K562 (cell line): Measurements from ENCODE around the gene ABHD17B. TPM values are rescaled to one million over a fixed set of nuclear protein-coding genes. Genes with fewer than 3 reads are reported as not detected.

Source experiments
- ATAC-seq: fragments of 200-7000 bp; cut with Tn5 transposase; 3 replicates; pipeline ENCODE4 v1.9.1; 2020; ENCODE audit warnings: moderate library complexity
- BruUV-seq: library from RNA; stranded (reverse); fragments of 400-500 nt; replicated peaks from 2 replicates; lab custom pipeline; 2021; lab: Mats Ljungman, UMichigan
- CTCF ChIA-PET: fragments of 300-600 bp; formaldehyde crosslinking; extraction: SDS; loops from one replicate; lab custom pipeline; 2021; ENCODE audit warnings: low intra/inter-chr PET ratio; lab: Yijun Ruan, JAX
- POLR2A ChIA-PET: fragments of 300-600, 350-650 bp; sonication (Branson Sonifier 250); formaldehyde crosslinking; extraction: SDS; loops from one replicate; lab custom pipeline; 2021; ENCODE audit warnings: antibody characterized with exemption, inconsistent platforms; lab: Yijun Ruan, JAX
- DNase-seq, 4 experiments: peaks; one replicate each; pipeline versions ENCODE4 v3.0.0 to v3.0.0-alpha.2; 2011 to 2018; ENCODE audit warnings: low spot score in 3 of 4, mixed read lengths in 3 of 4; ENCODE audit errors: extremely low read depth in 1 of 4
- FAIRE-seq: peaks from 2 replicates; lab custom pipeline; 2011; peaks lifted over from hg19 to GRCh38; lab: Jason Lieb, UNC
- H2AFZ ChIP-seq: 2 replicates; pipeline ENCODE4 v1.6.0; 2011; ENCODE audit warnings: low read depth, low read length, control low read depth, inconsistent platforms
- H3K27ac ChIP-seq: fragments of 200-600 bp; 3 replicates; pipeline ENCODE4 v1.8.0; 2011; ENCODE audit warnings: low read depth, mild to moderate bottlenecking, control low read depth, inconsistent platforms, low read length, moderate library complexity, mixed read lengths; ENCODE audit errors: extremely low read depth
- H3K27me3 ChIP-seq, 2 experiments: fragments of 300-600 bp in 1 of 2; 2 replicates in 1 of 2; 3 replicates in 1 of 2; pipeline versions ENCODE4 v1.6.0 to v1.8.0; 2011; ENCODE audit warnings: inconsistent platforms in 2 of 2, low read length in 2 of 2, mild to moderate bottlenecking in 1 of 2, mixed read lengths in 1 of 2, moderate library complexity in 1 of 2; ENCODE audit not compliant: control insufficient read depth in 2 of 2, insufficient read depth in 2 of 2
- H3K36me3 ChIP-seq: fragments of 300-600 bp; 3 replicates; pipeline ENCODE4 v1.8.0; 2011; ENCODE audit warnings: mild to moderate bottlenecking, low read length, inconsistent platforms; ENCODE audit not compliant: control insufficient read depth, insufficient read depth
- H3K4me1 ChIP-seq, 2 experiments: fragments of 200-600 bp in 1 of 2; replicated peaks in 1 of 2; 2 replicates in 1 of 2; 3 replicates in 1 of 2; pipeline versions ENCODE4 v1.5.1 to v1.8.0; 2011; ENCODE audit warnings: inconsistent platforms in 2 of 2, low read length in 2 of 2, mild to moderate bottlenecking in 1 of 2, mixed read lengths in 1 of 2, moderate library complexity in 1 of 2; ENCODE audit not compliant: control insufficient read depth in 2 of 2, insufficient read depth in 2 of 2
- H3K4me2 ChIP-seq: 2 replicates; pipeline ENCODE4 v1.6.1; 2011; ENCODE audit warnings: low read length, control low read depth, inconsistent platforms, mixed read lengths; ENCODE audit not compliant: insufficient read depth
- H3K4me3 ChIP-seq: fragments of 200-600 bp; sonication (generic), shearing (Covaris generic); 2 replicates; pipeline ENCODE4 v1.5.1; 2016; ENCODE audit warnings: control low read depth, inconsistent platforms
- H3K79me2 ChIP-seq: fragments of 200-600 bp; 3 replicates; pipeline ENCODE4 v1.8.0; 2011; ENCODE audit warnings: low read length, inconsistent platforms; ENCODE audit not compliant: control insufficient read depth, insufficient read depth
- H3K9ac ChIP-seq, 2 experiments: 2 replicates each; pipeline versions ENCODE4 v1.6.0 to v1.6.1; 2011; ENCODE audit warnings: low read depth in 2 of 2, low read length in 2 of 2, control low read depth in 1 of 2, inconsistent platforms in 1 of 2, mild to moderate bottlenecking in 1 of 2, mixed read lengths in 1 of 2; ENCODE audit not compliant: insufficient read depth in 1 of 2
- H3K9me1 ChIP-seq: one replicate; pipeline ENCODE4 v1.6.0; 2011; ENCODE audit warnings: inconsistent platforms, mild to moderate bottlenecking, low read length, moderate library complexity; ENCODE audit not compliant: control insufficient read depth, insufficient read depth
- H3K9me3 ChIP-seq: replicated peaks from 2 replicates; pipeline ENCODE4 v1.5.1; 2011; ENCODE audit warnings: low read depth, low read length, inconsistent platforms; ENCODE audit not compliant: control insufficient read depth, insufficient read depth
- H4K20me1 ChIP-seq: replicated peaks from 2 replicates; pipeline ENCODE4 v1.6.1; 2011; ENCODE audit warnings: low read length, inconsistent platforms, mixed read lengths; ENCODE audit not compliant: control insufficient read depth, insufficient read depth
- BRCA1 ChIP-seq, 2 experiments: fragments of 450-650 bp in 1 of 2; sonication (generic) in 1 of 2; formaldehyde crosslinking in 1 of 2; IDR thresholded peaks; 2 replicates each; pipeline versions ENCODE4 v1.5.0 to v1.6.1; 2017 to 2020; ENCODE audit warnings: mild to moderate bottlenecking in 1 of 2, missing genetic modification reagents in 1 of 2
- DNMT1 ChIP-seq: fragments of 450-650 bp; IDR thresholded peaks from 2 replicates; pipeline ENCODE4 v1.6.1; 2016; ENCODE audit warnings: antibody characterized with exemption, mild to moderate bottlenecking
- EZH2 ChIP-seq: IDR thresholded peaks from 2 replicates; pipeline ENCODE4 v1.6.1; 2012; ENCODE audit warnings: low read depth, mild to moderate bottlenecking, inconsistent platforms, low read length, borderline replicate concordance
- FOXJ2 ChIP-seq: fragments of 200-800 bp; sonication (Bioruptor generic); IDR thresholded peaks from 2 replicates; pipeline ENCODE4 v1.6.1; 2016; ENCODE audit warnings: missing genetic modification characterization, missing compliant biosample characterization
- SNRNP70 ChIP-seq: fragments of 200-400 bp; formaldehyde crosslinking; optimal IDR thresholded peaks from 2 replicates; pipeline ENCODE3; 2017; ENCODE audit warnings: low read depth, low read length
- SRSF3 ChIP-seq: fragments of 200-400 bp; formaldehyde crosslinking; IDR thresholded peaks from 2 replicates; pipeline ENCODE4 v1.6.1; 2016; ENCODE audit warnings: mild to moderate bottlenecking, low read length, moderate library complexity; ENCODE audit not compliant: insufficient read depth
- STAT5B ChIP-seq: fragments of 250-450 bp; sonication (Bioruptor Pico); IDR thresholded peaks from 2 replicates; pipeline ENCODE4 v1.8.0; 2021; ENCODE audit warnings: mild to moderate bottlenecking, inconsistent platforms
- ZBTB26 ChIP-seq: fragments of 450-650 bp; formaldehyde crosslinking; IDR thresholded peaks from 2 replicates; pipeline ENCODE4 v1.4.0; 2022; ENCODE audit warnings: missing genetic modification characterization
- ZBTB43 ChIP-seq: sonication (generic); formaldehyde crosslinking; IDR thresholded peaks from 2 replicates; pipeline ENCODE4 v1.8.0; 2023; ENCODE audit warnings: mild to moderate bottlenecking, missing genetic modification reagents
- ZBTB49 ChIP-seq: sonication (generic); formaldehyde crosslinking; IDR thresholded peaks from 2 replicates; pipeline ENCODE4 v1.8.0; 2022; ENCODE audit warnings: missing genetic modification reagents, mild to moderate bottlenecking, borderline replicate concordance
- ZFP91 ChIP-seq: sonication (generic); formaldehyde crosslinking; IDR thresholded peaks from 2 replicates; pipeline ENCODE4 v1.8.0; 2022; ENCODE audit warnings: mild to moderate bottlenecking, missing genetic modification reagents
- ZNF280B ChIP-seq: fragments of 250-450 bp; sonication (Bioruptor Pico); IDR thresholded peaks from 2 replicates; pipeline ENCODE4 v1.5.1; 2021; ENCODE audit warnings: mild to moderate bottlenecking
- in situ Hi-C: fragments of 300-500 bp; cut with MboI; formaldehyde crosslinking; loops from 4 replicates; pipeline ENCODE4 v1.15.0; 2018; ENCODE audit warnings: inconsistent platforms, mixed read lengths
- intact Hi-C: fragments of 100-400 bp; cut with micrococcal nuclease; formaldehyde crosslinking; loops from 2 replicates; pipeline ENCODE4 v1.14.2; 2022
- polyA plus RNA-seq, 8 experiments: library from polyadenylated mRNA; depleted of rRNA in 4 of 8; stranded (reverse) in 5 of 8; unstranded in 3 of 8; fragments of >200 nt; fragmentation: Nextera tagmentation in 2 of 8; fragmentation: Illumina TruSeq in 1 of 8; extraction: Ambion mirVana in 2 of 8; extraction: Trizol in 1 of 8; gene quantifications; 2 replicates each; pipeline versions ENCODE4 v1.2.1 to v1.2.3, GENCODE V29; 2011 to 2014; ENCODE audit warnings: inconsistent platforms in 1 of 8, missing spikeins in 1 of 8
- total RNA-seq, 7 experiments: library from RNA; depleted of rRNA in 6 of 7; stranded (reverse); fragments of >200 nt in 6 of 7; fragmentation: Illumina TruSeq in 2 of 7; extraction: Trizol in 2 of 7; gene quantifications; 2 replicates each; pipeline versions ENCODE4 v1.2.1 to v1.2.3, GENCODE V29; 2011 to 2021; ENCODE audit warnings: low replicate concordance in 1 of 7

Gene ABHD17B
- total and polyA plus RNA-seq, 9 of the 15 experiments (the other 6 are each of a cell fraction or from before 2014, with no cell fraction given): 1.9 to 13.4 (median 10.1) TPM

- TF ChIP-seq ZFP91: no peak
- TF ChIP-seq ZNF280B (CRISPR knock-in tag): no peak
These were observed 13.4 kb downstream of the ABHD17B start (continued) for GRCh38 chr9:71897577-71897976.

GRCh38 chr9:71896761-71897160 lies 14.2 kb downstream of the ABHD17B start:
- CTCF ChIA-PET: no interaction called here
- no peak for DNase-seq
- POLR2A ChIA-PET: interaction anchor here (1.6 kb wide), 1 partner anchor 9 kb away, joined by 6 read pairs; no protein-coding TSS in a partner anchor
- Histone ChIP-seq H3K79me2 (peaks cover 74% of the 10 kb centered on the region), H2AFZ (no peak overlapping the region), H3K4me2 (no peak overlapping the region), H3K27ac (no peak overlapping the region), H3K27me3 (no peaks in the 10 kb centered on the region), H3K36me3 (no peaks in the 10 kb centered on the region), H3K9me1 (no peaks in the 10 kb centered on the region), H3K4me1 (peaks cover 0 to under 1% of the 10 kb centered on the region in 2 experiments; a peak in 3 of 5 replicates), H3K4me3 (no peak overlapping the region), H3K9ac (no peak overlapping the region), H4K20me1 (no peaks in the 10 kb centered on the region), H3K9me3 (no peaks in the 10 kb centered on the region)
- no TSS peak for BruUV-seq
- in situ Hi-C loops (no loop called here), intact Hi-C loops (no loop called here)
- no peak for ATAC-seq
- no peak for FAIRE-seq
- TF ChIP-seq ZBTB26: no peak
- no peak for TF ChIP-seq SRSF3
- no peak for TF ChIP-seq SNRNP70
- TF ChIP-seq ZBTB49: no peak
- TF ChIP-seq DNMT1: no peak
- no peak for TF ChIP-seq ZBTB43
- no peak for TF ChIP-seq STAT5B (CRISPR knock-in tag)
- no peak for TF ChIP-seq FOXJ2 (tag)
- no peak for TF ChIP-seq BRCA1 (IDR thresholded peaks at IDR 0.05)
- TF ChIP-seq BRCA1 (CRISPR knock-in tag; IDR thresholded peaks at IDR 0.05): no peak
- TF ChIP-seq EZH2: no peak
